GM18909 (cell line): Measurements from ENCODE around the gene KRTAP2-1.
"Not testable (repeated sequence)": the region's sequence is repeated elsewhere in the genome, so short reads cannot be mapped to it uniquely, and the experiment has no call there.

Experiments
- ATAC-seq: cut with Tn5 transposase; IDR thresholded peaks from one replicate; pipeline ENCODE4 v1.9.1; 2021; ENCODE audit warnings: mild to moderate bottlenecking; ENCODE audit not compliant: unreplicated experiment, poor library complexity

Gene KRTAP2-1

DNA sequence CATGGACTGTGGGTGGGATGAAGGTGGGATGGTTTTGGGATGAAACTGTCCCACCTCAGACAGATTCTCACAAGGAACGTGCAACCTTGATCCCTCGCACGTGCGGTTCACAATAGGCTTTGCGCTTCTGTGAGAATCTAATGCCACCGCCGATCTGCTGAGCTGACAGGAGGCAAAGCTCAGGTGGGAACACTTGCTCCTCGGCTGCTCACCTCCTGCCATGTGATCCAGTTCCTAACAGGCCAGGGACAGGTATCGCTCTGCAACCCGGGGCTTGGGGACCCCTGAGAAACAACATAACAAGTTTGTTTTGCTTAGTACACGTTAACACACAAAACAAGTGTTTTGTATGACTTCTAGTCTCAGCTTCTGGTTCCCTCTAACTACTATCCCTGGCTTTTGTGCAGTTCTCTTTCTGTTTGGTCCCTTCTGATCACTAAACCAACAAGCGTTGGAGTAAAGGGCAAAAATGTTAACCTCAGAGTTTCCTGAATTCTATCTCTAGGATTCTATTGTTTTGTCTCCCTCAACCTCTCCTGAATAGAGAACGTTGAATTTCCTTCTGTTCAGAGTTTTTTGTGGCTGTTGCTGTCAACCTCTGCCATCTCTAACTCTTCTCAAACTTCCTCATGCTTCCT is 30.4 kb downstream of the KRTAP2-1 start:
- ATAC-seq, result no peak

DNA sequence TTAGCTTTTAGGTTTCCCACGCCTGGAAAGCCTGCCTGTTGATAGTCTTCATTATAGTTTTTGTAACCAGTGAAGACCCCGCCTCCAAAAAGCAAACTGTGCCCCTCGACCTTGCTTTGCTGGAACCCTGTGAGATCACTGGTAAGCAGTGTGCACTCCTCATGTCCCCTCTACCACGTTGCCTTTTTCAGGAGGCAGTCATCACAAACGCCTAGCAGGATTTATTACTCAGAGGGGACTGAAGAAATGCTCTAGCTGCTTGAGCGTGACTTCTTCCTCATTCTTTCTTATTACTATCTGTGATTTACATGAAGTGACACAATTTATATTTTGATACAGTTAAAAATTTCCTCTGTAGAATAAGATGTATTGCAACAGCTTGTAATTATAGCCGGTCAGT is 31.7 kb downstream of the KRTAP2-1 start:
- ATAC-seq, result no peak

DNA sequence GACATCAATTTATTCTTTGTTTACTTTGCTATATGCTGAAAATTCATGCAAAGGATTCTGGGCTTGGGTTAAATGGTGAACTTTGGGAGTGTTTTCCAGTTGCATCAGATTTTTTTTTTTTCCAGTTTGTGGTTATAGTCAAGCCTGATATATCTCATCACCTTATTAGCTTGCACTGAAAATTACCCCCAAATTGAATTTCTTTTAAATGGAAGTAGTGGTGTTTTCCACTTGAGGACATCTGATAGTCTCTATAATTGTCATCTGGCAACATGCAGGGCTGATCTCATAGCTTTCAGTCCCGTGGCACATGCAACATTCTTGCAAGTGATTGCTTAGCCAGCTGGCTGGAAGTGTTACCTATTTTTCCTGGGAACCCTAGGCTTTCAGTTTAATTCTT is 33.5 kb downstream of the KRTAP2-1 start:
- no peak for ATAC-seq

DNA sequence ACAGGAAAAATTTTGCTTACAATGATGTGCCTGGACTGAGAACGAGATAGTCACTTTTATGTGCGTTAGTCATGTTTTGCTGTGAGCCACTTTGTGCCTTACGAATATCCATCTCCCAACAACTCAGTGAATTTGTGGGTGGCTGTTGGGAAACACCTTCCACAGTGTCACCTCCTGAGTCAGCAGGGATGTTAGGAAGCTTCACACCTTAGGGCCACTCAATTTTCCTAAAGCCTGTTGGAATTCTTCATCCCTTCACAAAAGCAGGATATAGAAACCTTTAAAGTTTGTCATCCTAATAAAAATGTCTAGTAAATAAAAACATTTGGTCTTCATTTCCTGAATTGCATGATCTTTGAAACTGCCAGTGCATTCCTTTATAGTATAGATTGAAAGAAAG is 33.9 kb downstream of the KRTAP2-1 start:
- no peak for ATAC-seq

DNA sequence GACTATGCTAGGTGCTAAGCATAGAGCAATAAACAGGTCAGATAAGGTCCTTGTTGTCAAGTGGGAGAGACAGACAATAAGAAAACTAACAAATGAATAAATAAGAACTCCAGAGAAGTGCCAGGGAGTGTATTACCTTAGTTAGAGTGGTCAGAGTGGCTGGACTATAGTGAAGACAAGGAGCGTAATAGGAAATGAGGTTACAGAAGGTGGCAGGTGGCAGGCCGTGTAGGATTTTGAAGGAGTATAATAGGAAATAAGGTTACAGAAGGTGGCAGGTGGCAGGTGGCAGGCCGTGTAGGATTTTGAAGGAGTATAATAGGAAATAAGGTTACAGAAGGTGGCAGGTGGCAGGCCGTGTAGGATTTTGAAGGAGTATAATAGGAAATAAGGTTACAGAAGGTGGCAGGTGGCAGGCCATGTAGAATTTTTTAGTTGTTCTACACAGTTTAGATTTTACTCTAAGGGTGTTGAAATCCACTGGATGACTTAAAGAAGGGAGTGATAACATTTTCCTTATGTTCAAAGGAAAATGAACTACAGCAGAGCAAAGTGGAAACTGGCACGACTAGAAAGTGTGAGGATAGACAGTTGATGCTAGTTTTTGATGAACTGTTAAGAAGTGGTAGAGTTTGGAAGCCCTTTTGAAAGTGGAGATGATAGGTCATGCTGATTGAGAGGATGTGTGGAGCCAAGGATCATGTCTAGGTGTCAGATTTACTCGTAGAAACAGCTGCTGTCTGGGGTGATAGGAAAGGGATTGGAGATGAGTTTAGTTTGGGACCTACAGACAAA is 34.6 kb downstream of the KRTAP2-1 start:
- no peak for ATAC-seq

DNA sequence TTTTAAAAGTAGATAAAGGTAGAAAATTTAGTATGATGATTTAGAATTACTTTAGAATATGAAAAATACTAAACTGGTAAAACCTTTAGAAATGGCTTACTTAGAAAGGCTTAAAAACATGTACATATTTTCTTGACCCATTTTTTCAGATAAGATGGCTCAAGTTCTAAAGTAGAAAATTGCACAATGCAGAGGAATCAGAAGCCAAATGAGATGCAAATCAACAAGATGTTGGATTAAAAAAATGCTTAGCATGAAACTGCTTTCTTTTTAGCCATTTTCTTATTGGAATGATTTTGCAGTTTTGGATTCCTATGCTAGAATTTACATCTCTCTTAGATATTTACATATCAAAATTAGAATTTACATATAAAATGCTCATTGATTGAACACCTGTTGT is 36.7 kb downstream of the KRTAP2-1 start:
- no peak for ATAC-seq

DNA sequence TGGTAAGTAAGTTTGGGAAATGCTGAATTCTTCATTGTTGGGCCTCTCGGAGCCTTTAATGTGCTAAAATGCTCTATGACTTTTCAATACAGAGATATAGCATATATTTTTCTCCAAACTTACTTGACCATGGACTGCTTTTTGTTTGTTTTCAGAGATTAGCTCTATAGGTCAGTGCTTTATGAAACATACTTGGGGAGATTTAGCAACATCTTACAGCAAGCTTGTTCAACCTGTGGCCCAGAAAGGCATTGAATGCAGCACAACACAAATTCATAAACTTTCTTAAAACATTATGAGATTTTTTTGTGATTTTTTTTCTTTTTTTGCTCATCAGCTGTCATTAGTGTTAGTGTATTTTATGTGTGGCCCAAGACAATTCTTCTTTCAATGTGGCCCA is 37.2 kb downstream of the KRTAP2-1 start:
- ATAC-seq, result no peak

DNA sequence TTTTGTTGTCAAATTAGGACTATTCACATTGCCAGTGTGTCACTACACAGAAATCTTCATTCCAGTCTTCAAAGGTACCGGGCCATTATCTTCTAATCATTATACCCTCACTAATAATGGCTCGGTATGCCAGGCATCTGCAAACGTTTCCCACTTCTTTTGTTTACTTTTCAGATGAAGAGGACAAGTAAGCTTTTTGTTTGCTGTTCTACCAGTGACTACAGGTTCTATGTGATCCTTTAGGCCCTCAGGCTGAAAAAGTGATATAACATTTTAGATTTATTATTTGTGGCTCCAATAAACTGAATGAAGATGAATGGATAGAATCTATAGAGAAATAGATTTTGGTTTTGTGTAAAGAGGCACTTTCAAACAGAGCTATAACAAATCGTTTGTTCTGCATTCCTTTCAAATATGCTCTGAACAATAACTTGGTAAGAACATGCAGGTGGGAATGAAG is 37.8 kb downstream of the KRTAP2-1 start:
- no peak for ATAC-seq

DNA sequence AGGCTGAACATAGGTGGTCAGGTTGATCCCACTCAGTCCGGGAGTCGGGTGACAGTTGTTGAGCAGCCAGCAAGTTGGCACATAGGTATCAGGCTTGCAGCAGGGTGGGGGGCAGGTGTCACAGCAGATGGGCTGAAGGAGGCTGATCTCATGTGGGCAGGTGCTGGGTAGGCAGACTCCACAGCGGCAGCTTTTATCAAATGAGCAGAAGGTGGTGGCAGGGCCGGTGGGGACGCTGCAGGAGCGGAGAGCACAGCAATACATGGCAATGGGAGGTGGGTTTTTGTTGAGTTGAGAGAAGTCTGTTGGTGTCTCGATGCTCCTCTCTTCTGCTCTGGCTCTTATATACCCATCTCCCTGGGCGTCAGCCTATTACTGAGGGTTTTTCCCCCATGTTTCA is 38.3 kb downstream of the KRTAP2-1 start, which contains the start of gene KRTAP3-1:
Gene KRTAP3-1, minus strand, starts transcription at position 318 of the 400 bp plus-strand sequence. Its CDS starts 54 bp downstream, at position 264.
- no peak for ATAC-seq

DNA sequence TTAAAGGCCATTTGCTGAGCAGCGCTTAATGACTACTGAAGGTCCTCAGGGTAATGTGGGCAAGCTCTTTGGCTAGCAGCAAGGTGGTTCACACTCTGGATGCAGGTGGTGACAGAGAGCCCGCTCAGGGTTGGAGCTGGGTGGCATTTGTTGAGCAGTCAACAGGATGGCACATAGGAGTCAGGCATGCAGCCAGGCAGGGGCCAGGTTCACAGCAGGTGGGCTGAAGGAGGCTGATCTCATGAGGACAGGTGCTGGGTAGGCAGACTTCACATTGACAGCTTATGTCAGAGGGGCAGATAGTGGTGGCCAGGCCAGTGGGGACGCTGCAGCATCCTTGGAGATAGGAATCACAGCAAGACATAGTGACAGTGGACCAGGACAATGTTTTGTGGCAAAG is 42.7 kb downstream of the KRTAP2-1 start:
- ATAC-seq, result no peak

DNA sequence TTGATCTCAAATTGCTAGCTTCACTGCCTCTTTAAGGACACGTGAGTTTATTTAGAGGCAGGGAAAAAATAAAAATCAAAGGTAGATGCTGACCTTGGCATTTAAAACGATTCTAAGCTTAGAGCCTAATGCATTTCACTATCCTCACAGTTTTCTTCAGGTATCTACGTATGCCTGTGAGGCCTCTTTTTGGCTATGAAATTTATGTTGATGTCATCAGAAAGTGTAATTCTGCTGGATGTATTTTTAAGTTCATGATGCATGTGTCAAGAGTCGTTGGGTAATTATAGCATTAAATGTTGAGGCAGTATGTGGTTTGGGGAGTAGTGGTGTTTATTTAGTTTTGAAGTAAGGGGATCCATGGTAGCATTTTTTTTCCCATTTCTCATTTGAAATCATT is 43.2 kb downstream of the KRTAP2-1 start:
- ATAC-seq, result no peak

DNA sequence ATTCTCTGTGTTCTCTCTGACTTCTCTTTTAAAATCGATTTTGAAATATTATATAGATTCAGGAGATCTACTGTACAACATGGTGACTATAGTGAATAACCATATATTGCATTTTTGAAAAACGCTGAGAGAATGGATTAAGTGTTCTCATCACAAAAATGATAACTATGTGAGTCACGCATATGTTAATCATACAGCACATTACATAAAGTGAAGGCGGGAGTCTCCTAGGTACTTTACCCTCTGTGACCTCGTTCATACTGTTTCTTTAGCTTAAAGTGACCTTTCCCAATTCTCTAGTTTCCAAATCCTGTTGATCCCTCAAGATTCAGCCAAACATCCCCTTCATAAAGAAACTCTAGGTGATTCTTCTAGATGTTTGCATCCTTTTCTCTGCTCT is 44.3 kb downstream of the KRTAP2-1 start:
- no peak for ATAC-seq

DNA sequence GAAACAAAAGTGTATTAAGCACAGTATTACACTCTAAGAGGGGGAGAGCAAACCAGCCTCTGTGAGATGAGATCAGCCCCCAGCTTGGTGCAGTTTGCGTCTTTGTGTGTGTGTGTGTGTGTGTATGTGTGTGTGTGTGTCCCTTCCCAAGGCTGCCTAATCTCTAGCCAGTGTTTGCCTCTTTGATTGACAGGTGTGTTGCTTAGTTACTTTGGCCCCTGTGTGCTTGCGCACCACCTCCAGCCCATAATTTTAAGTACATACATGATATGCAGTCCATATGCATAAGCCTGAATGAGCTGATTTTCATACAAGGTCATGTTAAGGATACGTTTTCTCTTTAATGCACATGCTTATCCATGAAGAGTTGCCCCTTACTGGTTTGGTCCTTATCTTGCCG is 45.3 kb downstream of the KRTAP2-1 start:
- ATAC-seq, result no peak

DNA sequence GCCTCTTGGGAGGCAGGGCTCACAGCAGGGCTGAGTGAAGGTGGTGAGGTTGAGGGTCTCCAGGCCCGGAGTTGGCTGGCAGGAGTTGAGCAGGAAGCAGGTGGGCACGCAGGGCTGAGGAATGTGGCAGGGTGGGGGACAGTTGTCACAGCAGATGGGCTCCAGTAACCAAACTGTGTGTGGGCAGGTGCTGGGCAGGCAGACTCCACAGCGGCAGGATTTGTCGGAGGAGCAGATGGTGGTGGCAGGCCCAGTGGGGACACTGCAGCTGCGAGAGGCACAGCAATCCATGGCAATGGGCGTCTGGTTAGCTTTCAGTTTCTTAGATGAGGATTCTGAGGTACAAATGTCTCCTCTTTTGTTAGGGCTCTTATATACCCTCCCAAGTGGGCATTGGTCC is 47.6 kb downstream of the KRTAP2-1 start, which contains the start of gene KRTAP3-2:
Gene KRTAP3-2, minus strand, starts transcription at position 344 of the 400 bp plus-strand sequence. Its CDS starts 53 bp downstream, at position 291.
- not testable (repeated sequence) for ATAC-seq

DNA sequence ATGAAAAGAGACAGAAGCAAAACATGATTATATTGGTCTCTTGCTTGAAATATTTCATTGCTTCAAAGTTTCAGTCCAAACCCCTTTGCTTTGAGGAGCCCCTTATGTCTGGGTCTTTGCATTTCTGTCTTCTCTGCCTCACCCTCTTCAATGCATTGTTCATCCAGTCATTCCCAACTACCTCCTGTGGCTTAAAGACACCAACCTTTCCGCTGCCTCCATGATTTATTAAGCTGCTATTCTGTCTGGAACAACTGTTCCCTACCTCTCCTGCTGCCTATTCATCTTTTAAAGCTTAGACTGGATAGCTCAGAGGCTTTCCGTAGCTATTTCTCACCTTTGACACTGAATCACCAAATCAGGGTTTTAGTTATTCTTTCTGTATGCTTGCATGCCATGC is 49.8 kb downstream of the KRTAP2-1 start:
- no peak for ATAC-seq

DNA sequence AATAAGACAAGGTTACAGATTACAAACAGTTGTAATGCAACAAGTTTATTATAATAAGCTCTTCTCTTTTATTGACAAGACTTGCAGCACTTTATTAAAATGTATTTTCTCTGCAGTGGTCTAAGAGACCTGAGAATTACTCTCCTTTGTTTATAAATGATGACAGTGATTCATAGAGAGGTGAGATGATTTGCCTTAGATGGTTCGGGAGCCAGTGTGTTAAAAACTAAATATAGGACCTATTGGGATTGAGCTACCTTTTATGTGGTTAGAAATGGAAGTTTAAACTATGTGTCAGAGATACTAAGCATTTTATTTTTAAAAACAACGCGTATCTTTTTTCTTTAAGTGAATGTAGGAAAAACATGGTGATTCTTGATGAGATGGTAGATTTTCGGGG is 50.3 kb downstream of the KRTAP2-1 start:
- ATAC-seq, result no peak
